Measurements from ENCODE around the gene DYNLT2B.

Gene DYNLT2B

DNA sequence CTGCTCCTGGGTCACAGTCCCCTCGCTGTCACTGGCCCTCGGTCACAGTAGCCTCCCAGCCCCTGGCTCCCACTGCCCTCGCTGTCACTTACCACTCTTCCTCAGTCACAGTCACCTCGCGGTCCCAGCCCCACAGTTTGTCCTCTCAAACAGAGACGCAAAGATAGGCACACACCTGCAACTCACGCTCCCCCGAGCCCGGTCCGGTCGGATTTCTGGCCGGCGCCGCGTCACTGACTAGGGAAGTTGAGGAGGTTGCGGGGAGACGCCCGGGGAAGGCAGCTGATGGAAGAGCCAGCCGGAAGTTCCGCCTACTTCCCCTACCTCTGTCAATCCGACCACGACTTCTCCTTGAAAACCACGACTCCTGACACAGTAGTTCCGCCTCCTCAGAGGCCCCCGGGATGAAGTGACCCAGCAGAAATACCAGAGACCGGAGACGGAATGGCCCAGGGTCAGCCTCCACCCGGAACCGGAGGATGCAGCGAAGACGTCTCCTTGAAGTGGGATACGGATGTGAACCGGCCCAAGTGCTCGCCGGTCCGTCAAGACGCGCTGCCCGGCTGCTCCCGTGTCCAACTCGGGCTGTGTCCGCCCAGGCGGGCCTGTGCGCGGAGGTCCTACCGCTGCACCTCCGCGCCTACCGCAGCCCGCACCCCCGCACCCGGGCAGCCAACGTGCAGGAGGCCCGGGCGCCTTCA, 30.4 kb downstream of the DYNLT2B start, which contains the start of gene PCYT1A:
Gene PCYT1A (minus strand): TSS at position 287 of the 701 bp plus-strand sequence. CDS start 17,195 bp downstream, outside the sequence.
- peaks cover 2% of the 10 kb centered on the region for H3K4me1 ChIP-seq (ENCODE audit: control insufficient read depth, insufficient read depth, low read length)
- peak within 1 kb of the TSS; percentile 94 for H3K9ac ChIP-seq (ENCODE audit: low read depth, low read length)
- H3K4me3 ChIP-seq (ENCODE audit: low read depth, low read length) = peak within 1 kb of the TSS; percentile 100
- H3K27me3 ChIP-seq (ENCODE audit: control insufficient read depth, insufficient read depth, low read length) = no peaks in the 10 kb centered on the region
- peaks cover 2% of the 10 kb centered on the region for H3K36me3 ChIP-seq (ENCODE audit: control insufficient read depth, insufficient read depth, low read length)
- H3K9me3 ChIP-seq (ENCODE audit: control insufficient read depth, insufficient read depth, low read length) = no peaks in the 10 kb centered on the region

DNA sequence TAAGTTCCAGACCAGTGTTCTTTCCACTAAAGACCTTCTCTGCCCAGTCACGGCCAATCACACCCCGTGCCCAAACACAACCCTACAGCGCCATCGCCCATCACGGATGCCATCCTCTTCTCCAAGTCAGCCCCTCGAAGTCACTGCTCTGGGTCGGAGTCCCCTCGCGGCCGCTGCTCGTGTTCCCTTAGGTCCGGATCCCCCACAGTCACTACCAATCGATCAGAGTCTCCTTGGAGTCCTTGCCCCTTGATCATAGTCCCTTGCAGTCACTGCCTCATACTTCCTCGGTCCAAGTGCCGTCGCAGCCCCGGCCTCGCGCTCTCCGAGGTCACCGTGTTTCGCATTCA, 31.0 kb downstream of the DYNLT2B start:
- Histone ChIP-seq H3K9me3 (ENCODE audit: control insufficient read depth, insufficient read depth, low read length) (no peaks in the 10 kb centered on the region), H3K36me3 (ENCODE audit: control insufficient read depth, insufficient read depth, low read length) (peaks cover 2% of the 10 kb centered on the region), H3K27me3 (ENCODE audit: control insufficient read depth, insufficient read depth, low read length) (no peaks in the 10 kb centered on the region), H3K9ac (ENCODE audit: low read depth, low read length) (peak overlapping the region; percentile 94), H3K4me3 (ENCODE audit: low read depth, low read length) (peak overlapping the region; percentile 100), H3K4me1 (ENCODE audit: control insufficient read depth, insufficient read depth, low read length) (peaks cover 2% of the 10 kb centered on the region)

DNA sequence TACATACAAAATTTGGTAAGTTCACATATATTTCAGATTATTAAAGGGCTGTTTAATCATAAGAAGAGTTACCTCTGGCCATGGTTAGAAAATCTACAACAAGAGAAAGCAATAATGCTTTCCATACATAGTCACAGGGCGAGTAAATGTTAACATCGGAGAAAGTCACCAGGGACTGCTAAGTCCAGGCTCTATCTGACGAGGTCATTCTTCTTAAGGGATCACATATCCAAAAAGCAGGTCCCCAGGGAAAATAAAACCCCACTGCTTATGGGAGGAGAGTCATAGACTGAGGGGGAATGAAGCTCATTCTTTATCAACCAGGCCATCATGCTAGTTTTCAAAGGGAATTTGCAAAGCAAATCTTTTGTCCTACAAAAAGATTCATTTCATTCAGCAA, 33.6 kb downstream of the DYNLT2B start:
- Histone ChIP-seq H3K27me3 (ENCODE audit: control insufficient read depth, insufficient read depth, low read length) (no peaks in the 10 kb centered on the region), H3K36me3 (ENCODE audit: control insufficient read depth, insufficient read depth, low read length) (peaks cover 2% of the 10 kb centered on the region), H3K4me1 (ENCODE audit: control insufficient read depth, insufficient read depth, low read length) (peaks cover 5% of the 10 kb centered on the region), H3K9ac (ENCODE audit: low read depth, low read length) (no peak overlapping the region), H3K4me3 (ENCODE audit: low read depth, low read length) (no peak overlapping the region), H3K9me3 (ENCODE audit: control insufficient read depth, insufficient read depth, low read length) (no peaks in the 10 kb centered on the region)

DNA sequence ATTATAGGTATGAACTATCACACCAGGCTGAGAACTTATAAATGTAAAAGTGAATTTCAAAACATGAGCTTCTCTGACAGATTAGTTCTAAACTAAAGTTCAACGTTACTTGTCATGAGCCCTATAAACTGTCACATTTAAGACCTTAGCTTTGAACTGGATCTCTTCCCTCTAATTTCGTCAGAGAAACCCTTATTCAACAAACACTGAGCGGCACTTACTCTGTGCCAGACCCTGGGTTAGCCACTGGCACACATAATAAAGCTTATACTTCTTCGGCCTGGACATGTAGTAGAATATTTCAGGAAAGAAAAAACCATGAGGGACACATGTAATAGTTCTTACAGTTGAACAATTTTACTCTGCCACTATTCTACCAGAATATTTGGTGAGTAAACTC, 36.1 kb downstream of the DYNLT2B start:
- H3K9me3 ChIP-seq (ENCODE audit: control insufficient read depth, insufficient read depth, low read length) = no peaks in the 10 kb centered on the region
- peaks cover 8% of the 10 kb centered on the region for H3K4me1 ChIP-seq (ENCODE audit: control insufficient read depth, insufficient read depth, low read length)
- H3K9ac ChIP-seq (ENCODE audit: low read depth, low read length) = no peak overlapping the region
- H3K27me3 ChIP-seq (ENCODE audit: control insufficient read depth, insufficient read depth, low read length) = no peaks in the 10 kb centered on the region
- H3K4me3 ChIP-seq (ENCODE audit: low read depth, low read length) = no peak overlapping the region
- no peaks in the 10 kb centered on the region for H3K36me3 ChIP-seq (ENCODE audit: control insufficient read depth, insufficient read depth, low read length)

DNA sequence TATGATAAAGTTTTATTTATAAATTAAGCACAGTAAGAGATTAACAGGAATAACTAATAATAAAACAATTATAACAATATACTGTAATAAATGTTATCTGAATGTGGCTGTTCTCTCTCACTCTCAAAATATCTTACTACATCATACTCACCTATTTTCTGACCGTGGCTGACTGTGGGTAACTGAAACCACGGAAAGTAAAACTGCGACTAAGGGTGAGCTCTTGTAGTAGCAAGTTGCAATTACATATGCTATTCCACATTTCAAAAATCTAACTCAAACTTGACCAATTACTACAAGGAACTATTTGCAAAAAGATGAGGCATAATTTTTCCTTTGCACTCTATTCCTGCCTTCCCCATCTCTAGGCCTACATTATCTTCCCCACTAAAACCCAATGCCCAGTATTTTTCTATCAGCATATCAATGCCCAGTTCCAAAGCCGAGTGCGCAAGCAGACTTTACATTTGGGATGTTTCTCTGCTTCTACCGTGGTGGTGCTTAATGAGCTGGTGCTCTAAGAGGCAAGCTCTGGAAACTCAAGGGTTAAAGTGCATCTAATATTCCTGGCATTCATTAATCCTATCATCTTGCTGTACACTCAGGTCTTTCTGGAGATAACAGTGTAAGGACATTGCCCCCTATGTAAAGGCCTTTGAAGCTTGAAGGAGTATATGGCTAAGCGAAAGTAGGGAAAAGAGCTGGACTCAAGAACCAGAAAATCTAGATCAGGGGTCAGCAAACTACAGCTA, 37.2 kb downstream of the DYNLT2B start:
- no peaks in the 10 kb centered on the region for H3K27me3 ChIP-seq (ENCODE audit: control insufficient read depth, insufficient read depth, low read length)
- H3K36me3 ChIP-seq (ENCODE audit: control insufficient read depth, insufficient read depth, low read length) = no peaks in the 10 kb centered on the region
- H3K9ac ChIP-seq (ENCODE audit: low read depth, low read length) = no peak overlapping the region
- no peaks in the 10 kb centered on the region for H3K9me3 ChIP-seq (ENCODE audit: control insufficient read depth, insufficient read depth, low read length)
- peaks cover 8% of the 10 kb centered on the region for H3K4me1 ChIP-seq (ENCODE audit: control insufficient read depth, insufficient read depth, low read length)
- no peak overlapping the region for H3K4me3 ChIP-seq (ENCODE audit: low read depth, low read length)

DNA sequence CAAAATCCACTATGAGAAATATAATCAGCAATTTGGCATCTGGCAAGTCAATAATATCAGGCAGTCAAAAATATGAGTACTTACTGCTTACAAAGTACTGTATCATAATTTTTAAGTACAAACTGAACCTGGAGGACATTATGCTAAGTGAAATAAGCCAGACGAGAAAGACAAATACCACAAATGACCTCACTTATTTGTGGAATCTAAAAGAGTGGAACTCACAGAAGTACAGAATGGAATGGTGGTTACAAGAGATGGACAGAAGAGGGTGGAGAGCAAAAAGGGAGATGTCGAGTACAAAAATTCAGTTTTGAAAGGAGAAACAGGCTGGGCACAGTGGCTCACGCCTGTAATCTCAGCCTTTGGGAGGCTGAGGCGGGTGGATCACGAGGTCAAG, 42.9 kb downstream of the DYNLT2B start:
- Histone ChIP-seq H3K4me3 (ENCODE audit: low read depth, low read length) (no peak overlapping the region), H3K9me3 (ENCODE audit: control insufficient read depth, insufficient read depth, low read length) (no peaks in the 10 kb centered on the region), H3K27me3 (ENCODE audit: control insufficient read depth, insufficient read depth, low read length) (no peaks in the 10 kb centered on the region), H3K9ac (ENCODE audit: low read depth, low read length) (no peak overlapping the region), H3K4me1 (ENCODE audit: control insufficient read depth, insufficient read depth, low read length) (peaks cover 3% of the 10 kb centered on the region), H3K36me3 (ENCODE audit: control insufficient read depth, insufficient read depth, low read length) (peaks cover 6% of the 10 kb centered on the region)

DNA sequence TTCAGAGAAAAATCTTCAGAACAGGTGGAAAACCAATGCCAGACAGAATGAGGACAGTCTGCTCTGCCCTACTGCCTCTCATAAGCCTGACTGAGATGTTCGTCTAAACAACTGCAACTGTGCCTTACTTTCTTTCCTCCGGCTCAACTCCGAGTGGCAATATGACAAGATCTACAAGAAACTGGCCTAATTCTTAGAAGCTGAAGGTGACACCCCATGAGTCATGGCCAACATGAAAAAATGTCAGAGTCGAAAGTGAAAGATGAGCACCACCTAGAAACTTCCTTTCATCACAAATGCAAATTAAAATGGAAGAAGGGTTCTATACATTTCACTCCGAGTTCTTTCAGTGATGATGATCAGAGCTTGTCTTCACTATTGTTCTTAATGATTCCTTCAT, 43.5 kb downstream of the DYNLT2B start:
- Histone ChIP-seq H3K4me3 (ENCODE audit: low read depth, low read length) (no peak overlapping the region), H3K27me3 (ENCODE audit: control insufficient read depth, insufficient read depth, low read length) (no peaks in the 10 kb centered on the region), H3K4me1 (ENCODE audit: control insufficient read depth, insufficient read depth, low read length) (peaks cover 3% of the 10 kb centered on the region), H3K9me3 (ENCODE audit: control insufficient read depth, insufficient read depth, low read length) (no peaks in the 10 kb centered on the region), H3K9ac (ENCODE audit: low read depth, low read length) (no peak overlapping the region), H3K36me3 (ENCODE audit: control insufficient read depth, insufficient read depth, low read length) (peaks cover 6% of the 10 kb centered on the region)

DNA sequence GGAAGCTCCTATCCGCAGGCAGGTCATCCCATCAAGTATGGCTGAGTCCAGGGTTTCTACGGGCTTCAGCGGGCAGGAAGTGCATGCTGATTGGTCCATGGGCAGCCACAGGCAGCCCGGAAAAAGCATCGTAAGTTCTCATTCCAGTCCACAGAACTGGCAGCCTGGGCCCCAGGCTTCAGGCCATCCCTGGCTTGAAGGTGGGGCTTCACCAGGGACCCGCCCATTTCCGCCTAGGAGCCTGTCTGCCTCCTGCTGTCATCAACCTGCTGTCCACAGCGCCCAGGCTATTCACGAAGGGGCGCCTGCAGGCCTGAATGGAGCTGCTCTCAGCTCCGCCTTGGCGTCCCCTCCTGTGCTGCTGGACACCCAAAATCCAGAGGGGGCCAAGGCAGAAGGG, 44.4 kb downstream of the DYNLT2B start:
- Histone ChIP-seq H3K36me3 (ENCODE audit: control insufficient read depth, insufficient read depth, low read length) (peaks cover 6% of the 10 kb centered on the region), H3K27me3 (ENCODE audit: control insufficient read depth, insufficient read depth, low read length) (no peaks in the 10 kb centered on the region), H3K9ac (ENCODE audit: low read depth, low read length) (no peak overlapping the region), H3K9me3 (ENCODE audit: control insufficient read depth, insufficient read depth, low read length) (no peaks in the 10 kb centered on the region), H3K4me1 (ENCODE audit: control insufficient read depth, insufficient read depth, low read length) (no peaks in the 10 kb centered on the region), H3K4me3 (ENCODE audit: low read depth, low read length) (no peak overlapping the region)

DNA sequence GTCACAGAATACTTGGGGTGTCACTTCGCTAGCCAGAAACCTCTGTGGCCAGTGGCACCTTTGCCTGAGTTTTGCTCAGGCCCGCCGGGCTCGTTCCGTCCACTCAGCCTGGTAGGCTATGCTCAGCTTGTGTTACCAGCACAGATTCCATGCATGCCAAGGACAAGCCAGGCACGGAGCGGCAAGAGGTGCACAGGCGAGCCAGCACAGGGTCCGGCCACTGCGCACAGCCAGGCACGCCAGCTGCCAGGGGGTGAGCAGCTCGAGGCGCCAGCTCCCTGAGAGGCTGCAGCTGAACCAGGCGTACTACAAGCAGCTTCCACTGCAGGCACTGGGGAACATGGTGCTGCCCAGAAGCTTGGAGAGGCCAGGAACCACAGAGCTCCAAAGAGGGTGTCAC, 45.2 kb downstream of the DYNLT2B start:
- H3K9ac ChIP-seq (ENCODE audit: low read depth, low read length) = no peak overlapping the region
- no peaks in the 10 kb centered on the region for H3K27me3 ChIP-seq (ENCODE audit: control insufficient read depth, insufficient read depth, low read length)
- H3K9me3 ChIP-seq (ENCODE audit: control insufficient read depth, insufficient read depth, low read length) = no peaks in the 10 kb centered on the region
- no peak overlapping the region for H3K4me3 ChIP-seq (ENCODE audit: low read depth, low read length)
- peaks cover 6% of the 10 kb centered on the region for H3K36me3 ChIP-seq (ENCODE audit: control insufficient read depth, insufficient read depth, low read length)
- peaks cover 3% of the 10 kb centered on the region for H3K4me1 ChIP-seq (ENCODE audit: control insufficient read depth, insufficient read depth, low read length)

DNA sequence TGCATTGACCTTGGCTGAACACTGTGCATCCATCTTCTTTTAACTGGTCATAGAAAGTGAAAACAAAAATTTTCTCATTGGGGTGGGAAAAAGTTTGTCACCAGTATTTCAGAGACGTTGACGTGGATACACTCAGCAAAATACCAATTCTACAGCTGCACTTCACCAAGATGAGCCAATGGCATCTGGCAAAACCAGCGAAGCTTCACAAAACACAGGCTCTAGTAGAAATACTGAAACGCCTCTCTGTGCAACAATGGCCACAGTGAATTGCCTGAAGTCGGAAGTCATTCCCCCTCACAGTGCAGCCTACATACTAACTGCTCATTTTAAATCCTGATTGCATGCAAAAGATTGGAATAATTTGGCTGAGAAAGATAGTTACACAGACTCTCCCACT, 47.5 kb downstream of the DYNLT2B start:
- Histone ChIP-seq H3K4me1 (ENCODE audit: control insufficient read depth, insufficient read depth, low read length) (peaks cover 3% of the 10 kb centered on the region), H3K4me3 (ENCODE audit: low read depth, low read length) (no peak overlapping the region), H3K9ac (ENCODE audit: low read depth, low read length) (no peak overlapping the region), H3K27me3 (ENCODE audit: control insufficient read depth, insufficient read depth, low read length) (no peaks in the 10 kb centered on the region), H3K36me3 (ENCODE audit: control insufficient read depth, insufficient read depth, low read length) (peaks cover 12% of the 10 kb centered on the region), H3K9me3 (ENCODE audit: control insufficient read depth, insufficient read depth, low read length) (no peaks in the 10 kb centered on the region)

DNA sequence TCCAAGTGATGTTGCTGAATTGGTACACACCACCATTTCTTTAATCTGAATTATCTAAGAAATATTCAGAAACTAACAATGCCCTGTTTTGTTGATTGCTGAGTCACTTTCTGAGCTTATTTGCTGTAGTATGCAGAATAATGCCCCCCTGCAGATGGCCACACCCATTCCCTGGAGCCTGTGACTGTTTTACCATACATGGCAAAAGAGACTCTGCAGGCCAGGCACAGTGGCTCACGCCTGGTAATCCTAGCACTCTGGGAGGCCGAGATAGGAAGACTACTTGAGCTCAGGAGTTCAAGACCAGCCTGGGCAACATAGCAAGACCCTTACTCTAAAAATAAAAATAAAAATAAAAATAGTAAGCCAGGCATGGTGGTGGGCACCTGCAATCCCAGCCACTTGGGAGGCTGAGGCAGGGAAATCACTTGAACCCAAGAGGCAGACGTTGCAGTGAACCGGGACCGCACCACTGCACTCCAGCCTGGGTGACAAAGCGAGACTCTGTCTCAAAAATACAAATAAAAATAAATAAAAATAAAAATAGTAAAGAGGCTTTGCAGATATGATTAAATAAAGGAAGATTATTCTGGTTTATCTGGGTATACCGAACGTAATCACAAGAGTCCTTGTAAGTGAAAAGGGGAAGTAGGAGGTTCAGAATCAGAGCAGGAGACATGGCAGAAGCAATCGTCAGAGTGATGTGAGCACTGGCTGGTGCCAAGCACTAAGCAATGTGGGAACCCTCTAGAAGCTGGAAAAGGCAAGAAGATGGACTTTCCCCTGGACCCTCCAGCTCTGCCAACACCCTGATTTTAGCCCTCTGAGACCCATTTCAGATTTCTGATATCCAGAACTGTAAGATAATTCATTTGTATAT, 49.5 kb downstream of the DYNLT2B start:
- Histone ChIP-seq H3K9me3 (ENCODE audit: control insufficient read depth, insufficient read depth, low read length) (no peaks in the 10 kb centered on the region), H3K9ac (ENCODE audit: low read depth, low read length) (no peak overlapping the region), H3K36me3 (ENCODE audit: control insufficient read depth, insufficient read depth, low read length) (peaks cover 11% of the 10 kb centered on the region), H3K4me1 (ENCODE audit: control insufficient read depth, insufficient read depth, low read length) (peaks cover 3% of the 10 kb centered on the region), H3K27me3 (ENCODE audit: control insufficient read depth, insufficient read depth, low read length) (no peaks in the 10 kb centered on the region), H3K4me3 (ENCODE audit: low read depth, low read length) (no peak overlapping the region)

Measured in iPS-15b (cell line).